ENCODE results near the gene SHOX. TPM values are rescaled to one million over a fixed set of nuclear protein-coding genes. Genes with fewer than 3 reads are reported as not detected.

The SHOX gene
- total RNA-seq, 2 donors from 2014 or later, result not detected

DNA sequence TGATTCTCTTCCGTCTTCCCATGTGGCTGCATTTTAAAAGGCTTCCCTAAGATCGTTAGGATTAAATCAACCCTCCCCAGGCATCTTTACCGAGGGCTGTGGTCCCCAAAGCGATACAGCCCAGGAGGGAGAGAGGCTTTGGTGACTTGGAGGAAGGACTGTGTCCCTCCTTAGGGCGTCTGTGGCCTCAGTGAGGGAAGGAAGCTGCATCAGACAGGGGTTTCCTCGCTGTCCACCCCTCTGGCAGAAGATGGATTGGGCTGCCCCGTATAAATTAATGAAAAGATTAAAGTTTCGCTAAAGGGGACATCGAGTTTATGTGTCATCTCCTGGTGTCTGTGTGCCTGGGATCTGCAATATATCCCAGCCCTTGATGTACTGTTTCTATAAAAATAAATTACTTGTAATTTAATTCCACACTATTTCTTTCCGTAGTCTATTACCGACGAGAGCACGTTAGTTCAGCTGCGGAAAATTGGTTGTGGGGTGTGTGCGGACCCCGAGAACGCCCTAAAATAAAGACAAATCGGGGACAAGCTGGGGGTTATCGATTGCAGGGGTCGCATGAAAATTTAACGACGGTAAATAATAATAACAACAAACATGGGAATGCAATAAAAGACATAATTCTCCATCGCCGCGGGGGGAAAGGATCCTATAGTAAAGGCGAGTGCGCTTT is 6.5 kb downstream of the SHOX start:
- 7% methylated on average over 27 of the region's 27 CpGs for WGBS
- TF ChIP-seq POLR2AphosphoS5 (IDR thresholded peaks at IDR 0.05) (no peak), POLR2A (IDR thresholded peaks at IDR 0.05) (no peak)
- TF ChIP-seq, protein P1, sequence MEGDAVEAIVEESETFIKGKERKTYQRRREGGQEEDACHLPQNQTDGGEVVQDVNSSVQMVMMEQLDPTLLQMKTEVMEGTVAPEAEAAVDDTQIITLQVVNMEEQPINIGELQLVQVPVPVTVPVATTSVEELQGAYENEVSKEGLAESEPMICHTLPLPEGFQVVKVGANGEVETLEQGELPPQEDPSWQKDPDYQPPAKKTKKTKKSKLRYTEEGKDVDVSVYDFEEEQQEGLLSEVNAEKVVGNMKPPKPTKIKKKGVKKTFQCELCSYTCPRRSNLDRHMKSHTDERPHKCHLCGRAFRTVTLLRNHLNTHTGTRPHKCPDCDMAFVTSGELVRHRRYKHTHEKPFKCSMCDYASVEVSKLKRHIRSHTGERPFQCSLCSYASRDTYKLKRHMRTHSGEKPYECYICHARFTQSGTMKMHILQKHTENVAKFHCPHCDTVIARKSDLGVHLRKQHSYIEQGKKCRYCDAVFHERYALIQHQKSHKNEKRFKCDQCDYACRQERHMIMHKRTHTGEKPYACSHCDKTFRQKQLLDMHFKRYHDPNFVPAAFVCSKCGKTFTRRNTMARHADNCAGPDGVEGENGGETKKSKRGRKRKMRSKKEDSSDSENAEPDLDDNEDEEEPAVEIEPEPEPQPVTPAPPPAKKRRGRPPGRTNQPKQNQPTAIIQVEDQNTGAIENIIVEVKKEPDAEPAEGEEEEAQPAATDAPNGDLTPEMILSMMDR (IDR thresholded peaks at IDR 0.05), result no peak
- no peak overlapping the region for H3K4me3 ChIP-seq
- H3K4me1 ChIP-seq (replicated peaks), result no peaks in the 10 kb centered on the region
- intact Hi-C loops (cut with DNase I), result no loop called here
- no peaks in the 10 kb centered on the region for H3K36me3 ChIP-seq
- H3K9me3 ChIP-seq, result no peaks in the 10 kb centered on the region
- H3K27ac ChIP-seq, result no peak overlapping the region
- DNase-seq (ENCODE audit: low spot score), result no peak
- peaks cover 28% of the 10 kb centered on the region for H3K27me3 ChIP-seq (replicated peaks; ENCODE audit: insufficient read depth)

- Histone ChIP-seq H3K27ac (no peak overlapping the region), H3K4me1 (replicated peaks) (no peaks in the 10 kb centered on the region), H3K36me3 (no peaks in the 10 kb centered on the region), H3K27me3 (replicated peaks; ENCODE audit: insufficient read depth) (peaks cover 31% of the 10 kb centered on the region), H3K9me3 (no peaks in the 10 kb centered on the region), H3K4me3 (no peak overlapping the region)
- TF ChIP-seq POLR2AphosphoS5 (IDR thresholded peaks at IDR 0.05) (no peak), POLR2A (IDR thresholded peaks at IDR 0.05) (no peak)
- TF ChIP-seq, protein P1 (IDR thresholded peaks at IDR 0.05), result no peak
- DNase-seq (ENCODE audit: low spot score), result no peak
- intact Hi-C loops (cut with DNase I), result no loop called here
- WGBS, result 5% methylated on average over 29 of the region's 29 CpGs
Observed at GRCh38 chrX:637660-638481, 7.3 kb downstream of the SHOX start.

DNA sequence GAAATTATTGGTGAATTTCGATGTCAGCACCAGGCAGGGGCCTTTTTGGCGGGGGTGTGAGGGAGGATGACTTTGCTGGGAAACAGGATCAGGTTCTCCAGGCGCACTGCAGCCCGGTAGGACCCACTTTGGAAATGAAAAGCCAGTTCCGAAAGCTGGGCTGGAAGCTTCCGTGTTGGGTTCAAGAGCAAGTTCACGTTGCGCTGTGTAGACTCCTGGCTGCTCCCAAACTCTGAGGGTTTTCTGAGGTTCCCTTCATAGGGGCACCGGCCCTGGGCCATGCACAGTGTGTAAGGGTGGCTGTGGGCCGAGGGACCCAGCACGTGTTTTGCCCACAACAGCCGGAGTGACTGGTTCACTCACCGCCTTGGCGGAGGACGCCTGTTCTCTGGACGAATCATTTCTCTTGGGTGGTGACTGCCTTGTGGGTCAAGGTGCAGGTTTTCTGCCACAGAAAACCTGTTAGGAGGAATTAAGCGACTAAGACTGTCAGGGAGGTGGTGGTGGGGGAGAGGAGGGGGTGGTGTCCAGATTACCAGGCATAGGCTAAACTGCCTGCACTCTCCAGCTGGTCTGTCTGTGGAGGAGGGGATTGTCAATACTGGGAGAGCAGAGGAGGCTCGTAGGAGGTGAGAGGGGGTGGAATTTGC is 8.0 kb downstream of the SHOX start:
- no peaks in the 10 kb centered on the region for H3K9me3 ChIP-seq
- H3K27ac ChIP-seq, result no peak overlapping the region
- WGBS, result 13% methylated on average over 18 of the region's 18 CpGs
- intact Hi-C loops (cut with DNase I), result no loop called here
- no peaks in the 10 kb centered on the region for H3K36me3 ChIP-seq
- no peaks in the 10 kb centered on the region for H3K4me1 ChIP-seq (replicated peaks)
- DNase-seq (ENCODE audit: low spot score), result no peak
- no peak for TF ChIP-seq POLR2AphosphoS5 (IDR thresholded peaks at IDR 0.05)
- TF ChIP-seq POLR2A (IDR thresholded peaks at IDR 0.05), result no peak
- TF ChIP-seq, protein P1 (IDR thresholded peaks at IDR 0.05), result no peak
- no peak overlapping the region for H3K4me3 ChIP-seq
- peaks cover 24% of the 10 kb centered on the region for H3K27me3 ChIP-seq (replicated peaks; ENCODE audit: insufficient read depth)

GRCh38 chrX:639151-639550 is 8.6 kb downstream of the SHOX start:
- H3K4me3 ChIP-seq, result no peak overlapping the region
- WGBS, result 4% methylated on average over 9 of the region's 9 CpGs
- H3K27me3 ChIP-seq (replicated peaks; ENCODE audit: insufficient read depth), result peaks cover 21% of the 10 kb centered on the region
- no peak overlapping the region for H3K27ac ChIP-seq
- intact Hi-C loops (cut with DNase I), result no loop called here
- TF ChIP-seq POLR2A (IDR thresholded peaks at IDR 0.05), result no peak
- TF ChIP-seq, protein P1 (IDR thresholded peaks at IDR 0.05), result no peak
- no peak for TF ChIP-seq POLR2AphosphoS5 (IDR thresholded peaks at IDR 0.05)
- H3K4me1 ChIP-seq (replicated peaks), result no peaks in the 10 kb centered on the region
- H3K9me3 ChIP-seq, result no peaks in the 10 kb centered on the region
- DNase-seq (ENCODE audit: low spot score), result no peak
- no peaks in the 10 kb centered on the region for H3K36me3 ChIP-seq

Data from prostate gland (tissue), 2 donors.